ENCODE data around the gene DNAAF8. TPM values are rescaled to one million over a fixed set of nuclear protein-coding genes. Genes with fewer than 3 reads are reported as not detected.

Gene DNAAF8
- polyA plus RNA-seq, 2 of the 4 experiments (the other 2 are of a cell fraction) = 1.6 TPM

DNA sequence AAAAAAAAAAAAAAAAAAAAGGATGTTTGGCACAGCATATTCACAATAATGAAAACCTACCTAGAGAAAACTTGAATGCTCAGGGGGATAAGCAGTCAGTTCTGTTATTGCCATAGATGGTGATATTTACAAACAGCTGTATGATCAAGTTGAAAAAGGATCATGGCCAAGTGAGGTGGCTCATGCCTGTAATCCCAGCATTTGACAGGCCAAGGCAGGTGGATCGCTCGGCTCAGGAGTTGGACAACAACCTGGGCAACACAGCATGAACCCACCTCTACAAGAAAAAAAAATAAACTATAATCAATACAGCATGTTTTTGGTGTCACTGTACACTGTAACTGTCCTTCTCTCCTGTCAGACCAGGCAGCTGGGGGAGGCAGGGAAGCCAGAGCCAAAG is 19.3 kb upstream of the DNAAF8 start:
- H3K4me3 ChIP-seq = no peak overlapping the region
- ChIA-PET POLR2A (no interaction called here), CTCF (interaction anchor here (0.7 to 4.3 kb wide), 3 partner anchors 8 to 241 kb away, joined by 3 to 15 read pairs (median 4); no protein-coding TSS in a partner anchor)
- no peak overlapping the region for H3K4me2 ChIP-seq
- no peak for FAIRE-seq
- WGBS (ENCODE audit: missing lambda C conversion rate) = 97% methylated on average over 2 of the region's 2 CpGs
- no peaks in the 10 kb centered on the region for H3K9me3 ChIP-seq
- no peak for DNase-seq (ENCODE audit: low read depth in 1 of 2, low spot score in 1 of 2)
- ATAC-seq = no peak
- H3K4me1 ChIP-seq = no peaks in the 10 kb centered on the region
- no peak overlapping the region for H3K27ac ChIP-seq
- TF ChIP-seq HOXA7 (CRISPR knock-in tag; IDR thresholded peaks at IDR 0.05) = no peak
- TF ChIP-seq, protein P1, sequence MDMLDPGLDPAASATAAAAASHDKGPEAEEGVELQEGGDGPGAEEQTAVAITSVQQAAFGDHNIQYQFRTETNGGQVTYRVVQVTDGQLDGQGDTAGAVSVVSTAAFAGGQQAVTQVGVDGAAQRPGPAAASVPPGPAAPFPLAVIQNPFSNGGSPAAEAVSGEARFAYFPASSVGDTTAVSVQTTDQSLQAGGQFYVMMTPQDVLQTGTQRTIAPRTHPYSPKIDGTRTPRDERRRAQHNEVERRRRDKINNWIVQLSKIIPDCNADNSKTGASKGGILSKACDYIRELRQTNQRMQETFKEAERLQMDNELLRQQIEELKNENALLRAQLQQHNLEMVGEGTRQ (IDR thresholded peaks at IDR 0.05) = no peak
- no peak for TF ChIP-seq RARB (CRISPR knock-in tag; IDR thresholded peaks at IDR 0.05)
- TF ChIP-seq, protein P2, sequence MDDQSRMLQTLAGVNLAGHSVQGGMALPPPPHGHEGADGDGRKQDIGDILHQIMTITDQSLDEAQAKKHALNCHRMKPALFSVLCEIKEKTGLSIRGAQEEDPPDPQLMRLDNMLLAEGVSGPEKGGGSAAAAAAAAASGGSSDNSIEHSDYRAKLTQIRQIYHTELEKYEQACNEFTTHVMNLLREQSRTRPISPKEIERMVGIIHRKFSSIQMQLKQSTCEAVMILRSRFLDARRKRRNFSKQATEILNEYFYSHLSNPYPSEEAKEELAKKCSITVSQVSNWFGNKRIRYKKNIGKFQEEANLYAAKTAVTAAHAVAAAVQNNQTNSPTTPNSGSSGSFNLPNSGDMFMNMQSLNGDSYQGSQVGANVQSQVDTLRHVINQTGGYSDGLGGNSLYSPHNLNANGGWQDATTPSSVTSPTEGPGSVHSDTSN (IDR thresholded peaks at IDR 0.05) = no peak
- no peak for TF ChIP-seq MAFK (IDR thresholded peaks at IDR 0.05; ENCODE audit: partially characterized antibody)
- TF ChIP-seq CEBPB (IDR thresholded peaks at IDR 0.05) = no peak

DNA sequence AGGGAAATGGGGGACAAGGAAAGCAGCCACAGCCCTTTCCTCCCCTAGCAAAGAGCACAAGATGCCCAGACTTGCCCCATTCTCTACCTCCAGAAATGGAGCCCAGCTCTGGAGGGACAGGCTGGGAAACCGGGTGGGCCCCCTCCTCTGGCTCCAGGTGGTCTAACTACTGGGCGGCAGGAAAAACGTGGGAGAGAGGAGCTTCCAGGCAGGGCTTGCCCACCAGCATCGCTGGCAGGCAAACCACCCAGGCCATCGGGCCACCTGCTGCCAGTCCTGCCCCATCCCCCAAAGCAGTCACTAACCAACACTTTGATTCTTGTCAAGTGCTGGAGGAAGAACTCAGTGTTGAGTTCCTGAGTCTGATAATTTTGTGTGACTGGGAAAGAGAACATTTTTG is 15.9 kb upstream of the DNAAF8 start:
- no peak overlapping the region for H3K4me2 ChIP-seq
- ChIA-PET POLR2A (no interaction called here), CTCF (interaction anchor here (1.3 to 4.3 kb wide), 2 partner anchors 28 to 238 kb away, joined by 3 to 15 read pairs; no protein-coding TSS in a partner anchor)
- DNase-seq (ENCODE audit: low read depth in 1 of 2, low spot score in 1 of 2) (no peak), ATAC-seq (no peak), FAIRE-seq (no peak)
- H3K4me3 ChIP-seq = no peak overlapping the region
- H3K9me3 ChIP-seq = no peaks in the 10 kb centered on the region
- no peaks in the 10 kb centered on the region for H3K4me1 ChIP-seq
- WGBS (ENCODE audit: missing lambda C conversion rate) = 93% methylated on average over 5 of the region's 5 CpGs
- H3K27ac ChIP-seq = no peak overlapping the region
- TF ChIP-seq, protein P3, sequence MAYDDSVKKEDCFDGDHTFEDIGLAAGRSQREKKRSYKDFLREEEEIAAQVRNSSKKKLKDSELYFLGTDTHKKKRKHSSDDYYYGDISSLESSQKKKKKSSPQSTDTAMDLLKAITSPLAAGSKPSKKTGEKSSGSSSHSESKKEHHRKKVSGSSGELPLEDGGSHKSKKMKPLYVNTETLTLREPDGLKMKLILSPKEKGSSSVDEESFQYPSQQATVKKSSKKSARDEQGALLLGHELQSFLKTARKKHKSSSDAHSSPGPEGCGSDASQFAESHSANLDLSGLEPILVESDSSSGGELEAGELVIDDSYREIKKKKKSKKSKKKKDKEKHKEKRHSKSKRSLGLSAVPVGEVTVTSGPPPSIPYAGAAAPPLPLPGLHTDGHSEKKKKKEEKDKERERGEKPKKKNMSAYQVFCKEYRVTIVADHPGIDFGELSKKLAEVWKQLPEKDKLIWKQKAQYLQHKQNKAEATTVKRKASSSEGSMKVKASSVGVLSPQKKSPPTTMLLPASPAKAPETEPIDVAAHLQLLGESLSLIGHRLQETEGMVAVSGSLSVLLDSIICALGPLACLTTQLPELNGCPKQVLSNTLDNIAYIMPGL (CRISPR knock-in tag; IDR thresholded peaks at IDR 0.05; ENCODE audit: borderline replicate concordance) = no peak
- TF ChIP-seq FOSB (CRISPR knock-in tag; IDR thresholded peaks at IDR 0.05) = no peak

DNA sequence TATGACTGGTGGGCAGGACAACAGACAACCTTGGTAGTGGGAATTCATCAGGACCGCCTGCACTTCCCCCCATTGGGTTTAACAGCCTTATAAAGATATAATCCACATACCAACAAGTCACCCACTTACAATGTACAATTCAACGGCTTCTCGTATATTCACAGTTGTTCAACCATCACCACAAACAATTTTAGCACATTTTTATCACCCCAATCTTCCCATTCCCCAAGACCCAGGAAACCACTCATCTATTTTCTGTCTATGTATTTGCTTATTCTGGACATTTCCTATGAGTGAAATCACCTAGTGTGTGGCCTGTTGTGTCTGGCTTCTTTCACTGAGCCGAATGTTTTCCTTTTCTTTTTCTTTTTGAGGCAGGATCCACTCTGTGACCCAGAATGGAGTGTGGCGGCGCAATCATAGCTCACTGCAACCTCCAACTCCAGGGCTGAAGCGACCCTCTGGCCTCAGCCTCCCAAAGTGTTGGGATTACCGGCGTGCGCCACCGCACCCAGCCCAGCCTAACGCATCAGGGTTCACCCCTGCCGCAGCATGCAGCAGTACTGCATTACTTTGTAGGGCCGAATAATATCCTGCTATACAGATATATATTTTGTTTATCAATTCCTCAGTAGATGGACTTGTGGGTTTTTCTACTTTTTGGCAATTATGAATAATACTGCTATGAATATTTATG is 11.1 kb upstream of the DNAAF8 start:
- DNase-seq (ENCODE audit: low read depth in 1 of 2, low spot score in 1 of 2) (no peak), ATAC-seq (no peak), FAIRE-seq (no peak)
- no peaks in the 10 kb centered on the region for H3K4me1 ChIP-seq
- TF ChIP-seq RARB (CRISPR knock-in tag; IDR thresholded peaks at IDR 0.05) (no peak), MAFK (IDR thresholded peaks at IDR 0.05; ENCODE audit: partially characterized antibody) (no peak), HEYL (CRISPR knock-in tag; IDR thresholded peaks at IDR 0.05) (no peak), FOXS1 (CRISPR knock-in tag; IDR thresholded peaks at IDR 0.05) (no peak), ZC3H11A (IDR thresholded peaks at IDR 0.05) (no peak), NPAS2 (CRISPR knock-in tag; IDR thresholded peaks at IDR 0.05; ENCODE audit: borderline replicate concordance) (no peak), SREBF2 (IDR thresholded peaks at IDR 0.05) (no peak), NR3C1 (IDR thresholded peaks at IDR 0.05) (no peak), GATA3 (IDR thresholded peaks at IDR 0.05; ENCODE audit: borderline replicate concordance) (no peak), ZNF302 (CRISPR knock-in tag; IDR thresholded peaks at IDR 0.05) (no peak), HOXB13 (CRISPR knock-in tag; IDR thresholded peaks at IDR 0.05; ENCODE audit: low read depth) (no peak), FOSB (CRISPR knock-in tag; IDR thresholded peaks at IDR 0.05) (no peak), KDM5A (IDR thresholded peaks at IDR 0.05) (no peak), CHD4 (IDR thresholded peaks at IDR 0.05; ENCODE audit: borderline replicate concordance) (no peak), BHLHE40 (IDR thresholded peaks at IDR 0.05; ENCODE audit: low read depth, low read length) (no peak), CBX8 (IDR thresholded peaks at IDR 0.05) (no peak), EHF (CRISPR knock-in tag; IDR thresholded peaks at IDR 0.05) (no peak), MYC (IDR thresholded peaks at IDR 0.05; ENCODE audit: borderline replicate concordance, low read length) (no peak), MAZ (IDR thresholded peaks at IDR 0.05; ENCODE audit: borderline replicate concordance, low read depth, low read length) (no peak)
- TF ChIP-seq, protein P3 (CRISPR knock-in tag; IDR thresholded peaks at IDR 0.05; ENCODE audit: borderline replicate concordance) = no peak
- H3K4me3 ChIP-seq = no peak overlapping the region
- ChIA-PET CTCF (interaction anchor here (2.0 kb wide), 1 partner anchor 233 kb away, joined by 7 read pairs; no protein-coding TSS in a partner anchor), POLR2A (interaction anchor here (1.4 kb wide), 1 partner anchor 11 kb away, joined by 5 read pairs; the partner anchor contains the start of genes ANKS3 and DNAAF8)
- H3K9me3 ChIP-seq = no peaks in the 10 kb centered on the region
- WGBS (ENCODE audit: missing lambda C conversion rate) = 94% methylated on average over 14 of the region's 14 CpGs
- no peak overlapping the region for H3K4me2 ChIP-seq
- H3K27ac ChIP-seq = no peak overlapping the region

Measured in A549 (cell line).